Ovary (tissue), 3 donors: ENCODE measurements around the gene CFAP45.

Experiments
- CTCF ChIP-seq, 3 donors: fragments of 450-650 bp in 2 of 3; fragments of 200-600 bp in 1 of 3; IDR thresholded peaks; one replicate each; pipeline versions ENCODE4 v1.5.1 to v1.8.0; 2016 to 2022; ENCODE audit warnings: antibody characterized with exemption in 3 of 3, mild to moderate bottlenecking in 1 of 3
- EP300 ChIP-seq: sonication (generic); formaldehyde crosslinking; IDR thresholded peaks from one replicate; pipeline ENCODE4 v1.6.1; 2017; ENCODE audit warnings: antibody characterized with exemption
- POLR2A ChIP-seq: fragments of 450-650 bp; IDR thresholded peaks from one replicate; pipeline ENCODE4 v1.6.1; 2017; ENCODE audit warnings: antibody characterized with exemption, mild to moderate bottlenecking, moderate library complexity
- donor health status: DM: no; HTN: no; CAD: no.

- TF ChIP-seq CTCF (IDR thresholded peaks at IDR 0.05): no peak
- TF ChIP-seq POLR2A: no peak
- no peak for TF ChIP-seq EP300
Measured at GRCh38 chr1:159931795-159932173, 31.8 kb upstream of the CFAP45 start.
